CD4-positive, alpha-beta T cell treated with Interleukin-21 for 1 hour (primary cell): ENCODE data around the gene FBXO42.
"Not testable (repeated sequence)": the region's sequence is repeated elsewhere in the genome, so short reads cannot be mapped to it uniquely, and the experiment has no call there.

Experiments
- DNase-seq: peaks from one replicate; pipeline ENCODE4 v3.0.0-alpha.2; 2020

The FBXO42 gene

GRCh38 chr1:16258591-16259135 lies 93.6 kb downstream of the FBXO42 start:
- DNase-seq, result no peak

- no peak for DNase-seq
Measured at GRCh38 chr1:16257968-16258367, 94.3 kb downstream of the FBXO42 start.

GRCh38 chr1:16257556-16257955 lies 94.7 kb downstream of the FBXO42 start:
- DNase-seq, result not testable (repeated sequence)

GRCh38 chr1:16256478-16256877 lies 95.8 kb downstream of the FBXO42 start:
- DNase-seq, result no peak

DNA sequence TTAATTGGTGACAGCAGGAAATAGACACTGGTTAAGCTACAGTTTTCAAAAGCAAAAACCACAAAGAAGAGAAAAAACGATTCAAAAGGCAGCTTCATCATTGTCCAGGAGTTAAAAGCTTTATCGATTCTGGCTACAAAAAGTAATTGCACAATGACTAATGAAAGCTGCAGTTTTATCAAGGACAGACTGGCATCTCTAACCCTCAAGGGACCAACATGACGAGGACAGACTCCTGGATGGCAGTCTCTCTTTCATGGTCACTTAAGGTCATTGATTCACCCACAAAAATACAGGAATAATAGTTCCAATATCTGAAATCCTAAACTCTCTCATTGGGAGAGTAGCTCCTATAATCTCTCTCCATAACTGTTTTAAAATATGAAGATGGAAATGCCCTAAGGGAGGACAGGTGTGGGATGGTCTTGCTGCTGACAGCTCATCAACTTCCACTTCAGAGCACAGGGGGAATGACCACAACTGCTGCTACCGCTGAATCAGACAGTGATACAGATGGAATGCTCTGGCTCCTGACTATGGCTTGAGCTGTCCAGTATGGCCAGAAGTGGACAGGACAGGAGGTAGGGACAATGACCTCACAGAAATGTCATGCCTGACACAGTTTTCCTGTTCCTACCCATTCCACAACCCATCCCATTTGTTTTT lies 97.9 kb downstream of the FBXO42 start:
- no peak for DNase-seq

- no peak for DNase-seq
Measured at GRCh38 chr1:16253332-16253922, 98.9 kb downstream of the FBXO42 start.

- DNase-seq, result no peak
Measured at GRCh38 chr1:16252912-16253311, 99.4 kb downstream of the FBXO42 start.

GRCh38 chr1:16251381-16251780 lies 100.9 kb downstream of the FBXO42 start:
- no peak for DNase-seq

DNA sequence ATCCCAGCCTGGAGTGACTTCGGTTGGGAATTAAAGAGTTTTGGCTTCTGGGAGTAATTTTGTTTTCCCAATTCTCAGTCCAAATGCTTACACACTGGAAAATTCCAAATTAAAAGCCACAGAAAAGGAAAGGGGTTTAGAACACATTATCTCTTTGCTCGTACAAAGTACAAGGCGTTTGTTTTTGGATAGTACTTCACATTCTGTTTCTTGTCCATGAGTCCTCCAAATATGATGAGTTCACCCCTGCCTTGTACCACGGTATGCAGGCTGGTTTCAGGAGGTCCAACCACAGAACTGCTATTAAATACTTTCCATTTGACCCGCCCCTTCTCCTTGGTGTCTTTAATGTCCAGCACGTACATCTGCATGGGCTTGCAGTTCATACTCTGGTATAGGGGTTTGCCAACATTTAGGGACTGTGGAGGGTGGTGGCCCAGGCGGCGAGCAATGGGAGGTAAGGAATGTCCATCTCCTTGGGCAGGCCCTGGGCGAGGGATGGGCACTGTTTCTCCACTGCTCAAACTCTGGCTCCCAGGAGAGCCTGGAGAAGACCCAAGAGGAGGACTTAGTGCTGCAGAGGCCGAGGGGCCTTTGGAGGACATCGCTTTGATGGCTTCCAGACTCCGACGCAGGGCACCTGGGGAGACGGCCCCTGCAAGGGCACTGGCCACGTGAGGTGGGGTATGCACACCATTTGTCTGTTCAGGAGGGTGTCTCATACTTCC lies 101.6 kb downstream of the FBXO42 start:
- no peak for DNase-seq

DNA sequence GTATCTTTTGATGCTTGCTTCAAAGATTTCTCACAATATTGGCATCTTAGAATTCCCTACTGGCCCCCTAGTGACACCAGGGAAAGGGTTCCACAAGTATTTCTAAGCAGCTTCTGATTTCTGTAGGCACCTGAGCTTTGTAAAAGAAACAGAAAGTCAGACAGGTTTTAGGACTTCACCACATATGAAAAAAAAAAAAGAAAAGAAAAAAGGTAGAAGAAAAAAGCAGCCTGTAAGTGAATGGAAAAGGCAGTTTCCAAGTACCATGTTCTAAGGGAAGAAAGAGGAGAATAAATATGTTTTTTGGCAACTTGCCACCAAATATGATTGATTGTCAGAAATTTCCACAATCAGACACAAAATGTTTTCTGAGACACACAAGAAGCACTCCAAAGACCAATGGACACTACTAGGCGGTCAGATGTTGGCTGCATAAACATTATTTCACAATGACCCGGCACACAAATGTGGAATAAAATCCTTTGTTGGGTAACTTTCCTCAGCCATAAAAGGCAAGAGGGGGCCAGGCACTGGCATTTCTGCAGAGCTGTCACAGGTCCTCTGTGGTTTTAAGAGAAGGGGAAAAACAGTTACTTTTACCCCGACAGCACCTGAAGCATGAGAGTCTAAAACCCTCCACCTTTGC lies 102.6 kb downstream of the FBXO42 start:
- DNase-seq, result no peak

DNA sequence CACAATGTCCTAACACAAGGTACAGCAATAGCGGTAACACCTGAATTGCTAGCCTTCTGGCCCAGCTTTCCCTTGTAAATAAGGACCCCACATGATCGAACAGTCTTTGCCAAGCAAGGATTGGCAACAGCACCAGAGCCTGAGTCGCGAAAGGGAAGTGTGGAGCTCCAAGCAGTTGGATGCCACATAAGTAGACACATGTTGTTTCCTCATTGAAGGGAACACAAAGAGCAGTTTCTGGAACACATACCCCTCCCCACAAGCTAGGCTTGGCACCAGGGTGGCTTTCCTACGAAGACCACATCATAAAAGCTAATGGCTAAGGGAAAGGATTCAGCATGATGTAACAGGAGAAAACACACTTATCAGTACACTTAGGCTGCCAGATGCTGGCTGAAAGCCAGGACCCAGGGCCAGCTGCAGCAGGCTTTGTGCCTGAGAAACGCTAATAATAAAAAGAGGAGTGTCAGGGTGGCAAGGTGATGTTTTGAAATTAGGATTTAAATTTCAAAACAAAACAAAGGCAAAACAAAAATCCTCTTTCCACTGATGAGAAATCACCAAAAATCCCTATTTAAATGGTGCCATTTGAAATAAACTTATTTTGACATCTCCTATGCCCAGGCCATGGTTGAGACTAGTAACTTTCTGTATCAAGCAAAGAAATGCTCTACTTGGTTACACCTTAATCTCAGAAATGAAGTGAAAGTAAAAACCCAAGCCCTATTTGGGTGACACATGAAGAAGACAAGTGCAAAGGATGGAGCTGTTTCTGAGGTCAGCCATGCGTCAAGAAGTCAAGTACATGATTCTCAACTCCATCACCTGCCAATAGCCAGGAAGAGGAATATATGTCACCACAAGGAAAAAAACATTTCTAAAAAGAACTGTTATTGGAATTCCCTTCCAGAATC lies 103.4 kb downstream of the FBXO42 start:
- DNase-seq, result no peak

DNA sequence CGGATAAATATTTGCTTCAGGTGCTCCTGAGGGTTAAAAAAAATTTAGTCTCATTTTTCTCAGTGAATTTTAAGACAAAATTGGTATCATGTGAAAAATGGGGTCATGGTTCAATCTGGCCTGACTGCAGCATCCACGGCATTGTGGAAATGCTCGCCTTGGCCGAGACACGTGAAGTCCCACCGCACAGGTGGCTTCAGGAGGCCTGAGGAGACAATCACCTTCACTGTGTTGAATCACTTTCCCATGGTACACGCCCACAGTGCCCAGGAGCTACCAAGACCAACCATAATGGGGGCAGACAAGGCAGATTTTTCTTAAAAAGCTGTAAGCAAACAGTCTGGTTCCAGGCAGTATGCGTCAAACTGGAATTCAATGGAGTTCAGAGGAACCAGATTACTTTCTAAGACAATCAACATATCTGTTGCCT lies 104.3 kb downstream of the FBXO42 start:
- DNase-seq, result no peak

GRCh38 chr1:16247441-16247840 lies 104.8 kb downstream of the FBXO42 start:
- no peak for DNase-seq

GRCh38 chr1:16246961-16247360 lies 105.3 kb downstream of the FBXO42 start:
- DNase-seq, result no peak

GRCh38 chr1:16246239-16246638 lies 106.0 kb downstream of the FBXO42 start:
- DNase-seq, result not testable (repeated sequence)

DNA sequence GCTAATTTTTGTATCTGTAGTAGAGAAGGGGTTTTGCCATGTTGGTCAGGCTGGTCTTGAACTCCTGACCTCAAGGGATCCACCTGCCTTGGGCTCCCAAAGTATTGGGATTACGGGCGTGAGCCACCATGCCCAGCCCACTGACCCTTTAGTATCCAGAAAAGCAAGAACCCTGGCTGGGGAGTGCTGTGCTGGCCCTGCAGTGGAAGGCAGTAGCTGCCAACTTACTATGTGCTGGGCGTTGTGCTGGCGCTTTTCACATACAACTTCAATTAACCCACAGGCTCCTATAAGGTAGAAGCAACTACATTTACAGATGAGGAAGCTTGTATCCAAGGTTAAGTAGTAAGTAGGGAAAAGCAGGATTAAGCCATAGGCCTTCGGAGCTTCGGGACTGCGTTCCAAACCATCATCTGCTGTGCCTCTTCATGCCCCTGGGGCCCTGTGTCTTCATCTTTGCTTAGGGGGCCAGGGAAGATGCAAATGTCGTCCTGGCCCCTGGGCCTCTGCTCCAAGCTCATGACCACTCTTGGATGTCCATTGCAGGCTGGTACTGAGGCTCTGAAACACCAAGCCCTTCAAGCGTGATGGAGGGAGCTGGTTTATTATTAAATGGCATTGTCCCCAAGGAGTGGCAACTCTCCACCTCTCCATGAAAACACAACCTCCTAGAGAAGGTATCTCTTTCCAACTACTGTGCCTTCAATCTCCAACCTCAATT lies 106.6 kb downstream of the FBXO42 start:
- DNase-seq, result no peak

DNA sequence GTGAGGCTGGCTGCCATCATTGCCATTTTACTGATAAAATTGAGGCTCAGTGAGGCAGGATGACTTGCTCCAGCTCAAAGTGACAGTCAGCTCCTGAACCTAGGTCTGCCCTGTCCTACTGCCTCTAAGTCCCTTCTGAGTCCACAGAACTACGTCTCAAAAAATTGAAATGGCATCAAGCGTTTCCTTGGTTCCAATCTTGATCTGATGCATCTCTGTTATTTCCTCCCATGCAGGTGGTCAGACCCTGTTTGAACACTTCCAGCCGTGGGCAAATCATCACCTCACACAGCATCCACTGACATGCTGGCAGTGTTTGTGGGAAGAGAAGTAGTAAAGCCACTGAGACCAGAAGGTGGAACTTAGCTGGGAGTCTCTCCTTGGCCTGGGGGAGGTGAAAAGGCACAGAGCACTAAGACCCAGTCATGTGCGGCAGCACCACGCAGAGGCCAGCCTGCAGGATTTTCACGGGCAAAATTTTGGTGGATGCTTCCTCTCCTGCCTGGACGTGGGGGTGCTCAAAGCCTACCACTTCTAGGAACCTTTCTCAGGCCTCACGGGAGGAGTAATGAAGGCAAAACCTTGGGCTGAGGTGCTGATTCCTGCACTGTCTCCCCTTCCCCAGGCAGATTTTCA lies 107.5 kb downstream of the FBXO42 start:
- DNase-seq, result no peak

GRCh38 chr1:16243936-16244649 lies 108.2 kb downstream of the FBXO42 start:
- peak; percentile 78 for DNase-seq

DNA sequence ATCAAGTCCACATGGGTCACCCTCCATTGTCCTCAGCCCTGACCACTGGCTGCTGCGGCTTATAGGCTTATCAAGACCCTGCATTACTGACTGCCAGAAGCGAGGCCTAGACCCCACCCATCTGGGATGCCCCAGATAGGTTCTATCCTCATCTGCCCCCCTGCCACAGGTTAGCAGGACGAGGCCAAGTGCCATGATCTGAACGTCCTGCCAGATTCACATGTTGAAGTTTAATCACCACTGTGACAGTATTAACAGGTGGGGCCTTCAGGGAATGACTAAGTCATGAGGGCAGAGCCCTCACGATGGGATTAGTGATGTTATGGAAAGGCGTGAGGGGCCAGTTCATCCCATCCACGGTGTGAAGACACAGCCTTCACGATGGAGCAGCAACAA lies 109.1 kb downstream of the FBXO42 start:
- DNase-seq, result no peak

GRCh38 chr1:16242556-16243214 lies 109.6 kb downstream of the FBXO42 start:
- no peak for DNase-seq
